ENCODE data around the gene MRPS24. TPM values are rescaled to one million over a fixed set of nuclear protein-coding genes. Genes with fewer than 3 reads are reported as not detected.
"Not testable (repeated sequence)": the region's sequence is repeated elsewhere in the genome, so short reads cannot be mapped to it uniquely, and the experiment has no call there.

The MRPS24 gene
- total RNA-seq, 1 experiment from 2014 or later, result 224 TPM

DNA sequence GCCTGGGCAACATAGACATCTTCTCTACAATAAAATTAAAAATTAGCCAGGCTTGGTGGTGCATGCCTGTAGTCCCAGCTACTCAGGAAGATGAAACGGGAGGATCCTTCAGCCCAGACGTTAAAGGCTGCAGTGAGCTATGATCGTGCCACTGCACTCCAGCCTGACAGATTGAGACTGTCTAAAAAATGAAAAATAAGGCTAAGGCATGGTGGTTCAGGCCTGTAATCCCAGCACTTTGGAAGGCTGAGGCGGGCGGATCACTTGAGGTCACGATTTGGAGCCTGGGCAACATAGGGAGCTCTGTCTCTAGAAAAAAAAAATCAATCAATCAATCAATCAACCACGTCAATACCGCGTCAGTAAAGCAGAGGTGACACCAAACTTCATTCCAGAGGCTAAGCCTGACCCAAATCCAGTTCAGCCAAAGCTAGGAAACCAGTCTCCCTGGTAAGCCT, 31.1 kb downstream of the MRPS24 start:
- H3K36me3 ChIP-seq (ENCODE audit: control insufficient read depth, insufficient read depth, low read length), result no peaks in the 10 kb centered on the region
- intact Hi-C loops (cut with micrococcal nuclease; ENCODE audit: unreplicated experiment) (loop anchor here (2.0 to 5.0 kb wide), 2 partner anchors 111 to 255 kb away; partner anchors contain the start of genes COA1 and STK17A), in situ Hi-C loops (cut with HindIII; ENCODE audit: low pct_unique_long_range_greater_than_20kb, low sequenced_read_pairs) (no loop called here)
- peak overlapping the region; percentile 37; the same call in 1 of the 2 replicates for H3K27ac ChIP-seq (ENCODE audit: low read length)
- H3K27me3 ChIP-seq (ENCODE audit: control insufficient read depth, insufficient read depth, low read length), result no peaks in the 10 kb centered on the region; the same call in 1 of the 2 replicates
- TF ChIP-seq, protein P1, sequence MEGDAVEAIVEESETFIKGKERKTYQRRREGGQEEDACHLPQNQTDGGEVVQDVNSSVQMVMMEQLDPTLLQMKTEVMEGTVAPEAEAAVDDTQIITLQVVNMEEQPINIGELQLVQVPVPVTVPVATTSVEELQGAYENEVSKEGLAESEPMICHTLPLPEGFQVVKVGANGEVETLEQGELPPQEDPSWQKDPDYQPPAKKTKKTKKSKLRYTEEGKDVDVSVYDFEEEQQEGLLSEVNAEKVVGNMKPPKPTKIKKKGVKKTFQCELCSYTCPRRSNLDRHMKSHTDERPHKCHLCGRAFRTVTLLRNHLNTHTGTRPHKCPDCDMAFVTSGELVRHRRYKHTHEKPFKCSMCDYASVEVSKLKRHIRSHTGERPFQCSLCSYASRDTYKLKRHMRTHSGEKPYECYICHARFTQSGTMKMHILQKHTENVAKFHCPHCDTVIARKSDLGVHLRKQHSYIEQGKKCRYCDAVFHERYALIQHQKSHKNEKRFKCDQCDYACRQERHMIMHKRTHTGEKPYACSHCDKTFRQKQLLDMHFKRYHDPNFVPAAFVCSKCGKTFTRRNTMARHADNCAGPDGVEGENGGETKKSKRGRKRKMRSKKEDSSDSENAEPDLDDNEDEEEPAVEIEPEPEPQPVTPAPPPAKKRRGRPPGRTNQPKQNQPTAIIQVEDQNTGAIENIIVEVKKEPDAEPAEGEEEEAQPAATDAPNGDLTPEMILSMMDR (IDR thresholded peaks at IDR 0.05), result no peak
- TF ChIP-seq, protein P2, sequence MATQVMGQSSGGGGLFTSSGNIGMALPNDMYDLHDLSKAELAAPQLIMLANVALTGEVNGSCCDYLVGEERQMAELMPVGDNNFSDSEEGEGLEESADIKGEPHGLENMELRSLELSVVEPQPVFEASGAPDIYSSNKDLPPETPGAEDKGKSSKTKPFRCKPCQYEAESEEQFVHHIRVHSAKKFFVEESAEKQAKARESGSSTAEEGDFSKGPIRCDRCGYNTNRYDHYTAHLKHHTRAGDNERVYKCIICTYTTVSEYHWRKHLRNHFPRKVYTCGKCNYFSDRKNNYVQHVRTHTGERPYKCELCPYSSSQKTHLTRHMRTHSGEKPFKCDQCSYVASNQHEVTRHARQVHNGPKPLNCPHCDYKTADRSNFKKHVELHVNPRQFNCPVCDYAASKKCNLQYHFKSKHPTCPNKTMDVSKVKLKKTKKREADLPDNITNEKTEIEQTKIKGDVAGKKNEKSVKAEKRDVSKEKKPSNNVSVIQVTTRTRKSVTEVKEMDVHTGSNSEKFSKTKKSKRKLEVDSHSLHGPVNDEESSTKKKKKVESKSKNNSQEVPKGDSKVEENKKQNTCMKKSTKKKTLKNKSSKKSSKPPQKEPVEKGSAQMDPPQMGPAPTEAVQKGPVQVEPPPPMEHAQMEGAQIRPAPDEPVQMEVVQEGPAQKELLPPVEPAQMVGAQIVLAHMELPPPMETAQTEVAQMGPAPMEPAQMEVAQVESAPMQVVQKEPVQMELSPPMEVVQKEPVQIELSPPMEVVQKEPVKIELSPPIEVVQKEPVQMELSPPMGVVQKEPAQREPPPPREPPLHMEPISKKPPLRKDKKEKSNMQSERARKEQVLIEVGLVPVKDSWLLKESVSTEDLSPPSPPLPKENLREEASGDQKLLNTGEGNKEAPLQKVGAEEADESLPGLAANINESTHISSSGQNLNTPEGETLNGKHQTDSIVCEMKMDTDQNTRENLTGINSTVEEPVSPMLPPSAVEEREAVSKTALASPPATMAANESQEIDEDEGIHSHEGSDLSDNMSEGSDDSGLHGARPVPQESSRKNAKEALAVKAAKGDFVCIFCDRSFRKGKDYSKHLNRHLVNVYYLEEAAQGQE (IDR thresholded peaks at IDR 0.05; ENCODE audit: insufficient read depth in 1 of 2, low read depth in 2 of 2, low read length in 1 of 2), result no peak
- TF ChIP-seq POLR2AphosphoS5 (IDR thresholded peaks at IDR 0.05; ENCODE audit: low read depth, low read length) (no peak), SIN3A (IDR thresholded peaks at IDR 0.05; ENCODE audit: borderline replicate concordance, insufficient read depth, low read depth, low read length) (no peak), TCF7L2 (IDR thresholded peaks at IDR 0.05; ENCODE audit: low read depth, low read length) (no peak)
- BruUV-seq (replicated peaks), result no TSS peak
- DNase-seq (ENCODE audit: low read depth, low spot score), result no peak
- no peaks in the 10 kb centered on the region for H3K4me1 ChIP-seq (ENCODE audit: control insufficient read depth, insufficient read depth, low read length)
- peak; percentile 44; the same call in 1 of the 2 replicates for ATAC-seq
- no peaks in the 10 kb centered on the region for H3K9me3 ChIP-seq (ENCODE audit: control insufficient read depth, insufficient read depth, low read depth, low read length)
- CTCF ChIA-PET, result interaction anchor here (0.5 to 2.3 kb wide), 6 partner anchors 77 to 1606 kb away, joined by 3 to 29 read pairs (median 4); partner anchors contain the start of gene STK17A
- POLR2A ChIA-PET, result no interaction called here
- H3K4me3 ChIP-seq (ENCODE audit: low read depth in 2 of 2, low read length in 2 of 2), result peak overlapping the region in 1 of 2 experiments; percentile 45; a peak in 1 of 4 replicates

DNA sequence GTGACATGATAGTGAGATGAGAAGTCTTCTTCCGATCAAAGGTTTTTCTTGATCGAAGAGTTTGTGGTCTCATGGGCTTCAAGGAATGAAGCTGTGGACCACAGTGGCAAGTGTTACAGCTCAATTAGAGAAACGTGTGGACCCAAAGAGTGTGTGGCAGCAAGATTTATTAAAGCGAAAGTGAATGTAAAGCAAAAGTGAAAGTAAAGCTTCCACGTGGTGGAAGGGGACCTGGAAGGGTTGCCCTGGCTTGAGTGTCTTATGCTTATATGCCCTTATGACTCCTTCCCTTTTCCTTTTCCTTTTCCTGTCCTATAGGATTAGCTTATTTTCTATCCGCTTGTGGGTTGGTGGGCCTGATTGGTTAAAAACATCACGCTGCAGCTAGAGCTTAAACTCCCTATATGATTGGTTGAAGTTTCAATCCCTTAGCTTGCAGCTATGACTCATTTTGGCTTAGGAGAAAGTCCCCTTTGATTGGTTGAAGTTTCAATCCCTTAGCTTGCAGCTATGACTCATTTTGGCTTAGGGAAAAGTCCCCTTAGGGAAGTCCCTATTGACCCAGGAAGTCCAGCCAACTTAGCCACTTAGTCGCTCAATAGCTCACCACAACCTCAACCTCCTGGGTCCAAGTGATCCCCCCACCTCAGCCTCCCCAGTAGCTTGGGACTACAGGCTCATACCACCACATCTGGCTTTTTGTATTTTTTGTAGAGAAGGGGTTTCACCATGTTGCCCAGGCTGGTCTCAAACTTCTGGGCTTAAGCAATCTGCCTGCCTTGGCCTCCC, 34.7 kb downstream of the MRPS24 start:
- Histone ChIP-seq H3K9me3 (ENCODE audit: control insufficient read depth, insufficient read depth, low read depth, low read length) (no peaks in the 10 kb centered on the region), H3K4me3 (ENCODE audit: low read depth in 2 of 2, low read length in 2 of 2) (peak overlapping the region; percentile 7 to 34; a peak in 3 of 4 replicates), H3K36me3 (ENCODE audit: control insufficient read depth, insufficient read depth, low read length) (no peaks in the 10 kb centered on the region), H3K27ac (ENCODE audit: low read length) (peak overlapping the region; percentile 71), H3K4me1 (ENCODE audit: control insufficient read depth, insufficient read depth, low read length) (no peaks in the 10 kb centered on the region), H3K27me3 (ENCODE audit: control insufficient read depth, insufficient read depth, low read length) (no peaks in the 10 kb centered on the region)
- ChIA-PET CTCF (interaction anchor here (0.9 to 1.1 kb wide), 2 partner anchors 122 to 134 kb away, joined by 3 to 7 read pairs; no protein-coding TSS in a partner anchor), POLR2A (no interaction called here)
- DNase-seq (ENCODE audit: low read depth, low spot score) (no peak), ATAC-seq (no peak)
- intact Hi-C loops (cut with micrococcal nuclease; ENCODE audit: unreplicated experiment) (loop anchor here (5.0 kb wide), 1 partner anchor 107 kb away; the partner anchor contains the start of gene COA1), in situ Hi-C loops (cut with HindIII; ENCODE audit: low pct_unique_long_range_greater_than_20kb, low sequenced_read_pairs) (no loop called here)
- BruUV-seq (replicated peaks), result no TSS peak
- TF ChIP-seq SIN3A (IDR thresholded peaks at IDR 0.05; ENCODE audit: borderline replicate concordance, insufficient read depth, low read depth, low read length), result no peak

DNA sequence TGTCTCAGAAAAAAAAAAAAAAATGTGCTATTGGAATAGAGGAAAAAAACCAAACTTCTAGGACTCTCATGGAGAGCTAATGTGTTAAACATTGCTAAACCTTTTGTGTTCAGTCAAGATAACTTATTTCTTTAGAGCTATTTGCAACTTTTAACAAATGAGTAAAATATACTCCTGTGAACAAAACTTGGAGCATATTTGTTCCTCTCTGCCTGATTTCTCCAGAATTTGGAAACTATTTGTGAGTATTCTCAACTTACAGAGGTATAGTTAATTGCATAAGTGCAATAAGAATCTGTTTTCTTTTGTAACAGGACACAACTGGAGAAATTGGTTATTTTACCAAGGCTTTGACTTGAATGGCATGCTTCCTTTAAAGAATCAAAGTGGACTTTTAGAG, 38.4 kb downstream of the MRPS24 start:
- H3K9me3 ChIP-seq (ENCODE audit: control insufficient read depth, insufficient read depth, low read depth, low read length); H3K4me1 ChIP-seq (ENCODE audit: control insufficient read depth, insufficient read depth, low read length); DNase-seq (ENCODE audit: low read depth, low spot score); H3K27me3 ChIP-seq (ENCODE audit: control insufficient read depth, insufficient read depth, low read length); H3K27ac ChIP-seq (ENCODE audit: low read length); H3K36me3 ChIP-seq (ENCODE audit: control insufficient read depth, insufficient read depth, low read length); ATAC-seq; in situ Hi-C loops (cut with HindIII; ENCODE audit: low pct_unique_long_range_greater_than_20kb, low sequenced_read_pairs); intact Hi-C loops (cut with micrococcal nuclease; ENCODE audit: unreplicated experiment); BruUV-seq (replicated peaks); H3K4me3 ChIP-seq (ENCODE audit: low read depth in 2 of 2, low read length in 2 of 2): not testable (repeated sequence)
- POLR2A ChIA-PET, result interaction anchor here (0.6 kb wide), 1 partner anchor 314 kb away, joined by 4 read pairs; no protein-coding TSS in a partner anchor
- CTCF ChIA-PET, result interaction anchor here (0.7 kb wide), 2 partner anchors 9 to 73 kb away, joined by 3 to 7 read pairs; no protein-coding TSS in a partner anchor
